H1 (cell line): ENCODE results near the gene RAB44. TPM values are rescaled to one million over a fixed set of nuclear protein-coding genes. Genes with fewer than 3 reads are reported as not detected.
A peak's percentile ranks its signal among the peaks of the same experiment; 100 is the strongest.

ENCODE experiments used
- CTCF ChIA-PET: fragments of 300-600 bp; sonication (Branson Sonifier 250); formaldehyde crosslinking; loops from one replicate; lab custom pipeline; 2021; ENCODE audit not compliant: partially characterized antibody; lab: Charles Lee
- POLR2A ChIA-PET: fragments of 300-600 bp; sonication (Branson Sonifier 250); formaldehyde crosslinking; loops from one replicate; lab custom pipeline; 2021; ENCODE audit warnings: inconsistent platforms; ENCODE audit not compliant: partially characterized antibody; lab: Charles Lee
- DNase-seq, 2 experiments: peaks; one replicate each; pipeline versions ENCODE4 v3.0.0 to v3.0.0-alpha.2; 2010 to 2022; ENCODE audit warnings: low spot score in 2 of 2, low read depth in 1 of 2, mixed read lengths in 1 of 2
- FAIRE-seq: peaks from 2 replicates; lab custom pipeline; 2011; peaks lifted over from hg19 to GRCh38; lab: Jason Lieb, UNC
- H2AFZ ChIP-seq: 2 replicates; pipeline ENCODE4 v1.8.1; 2012; ENCODE audit warnings: low read length, inconsistent platforms
- H2AK5ac ChIP-seq: 2 replicates; pipeline ENCODE4 v1.6.1; 2013; ENCODE audit warnings: low read depth, low read length
- H2BK120ac ChIP-seq: replicated peaks from 2 replicates; pipeline ENCODE3; 2013; ENCODE audit warnings: low read depth, low read length, inconsistent platforms
- H2BK12ac ChIP-seq: 2 replicates; pipeline ENCODE4 v1.6.1; 2013; ENCODE audit warnings: low read depth, low read length
- H2BK15ac ChIP-seq: 2 replicates; pipeline ENCODE4 v1.6.1; 2013; ENCODE audit warnings: low read length
- H2BK20ac ChIP-seq: 2 replicates; pipeline ENCODE4 v1.6.1; 2013; ENCODE audit warnings: low read length
- H2BK5ac ChIP-seq: 2 replicates; pipeline ENCODE4 v1.6.1; 2013; ENCODE audit warnings: low read depth, low read length
- H3K14ac ChIP-seq: 2 replicates; pipeline ENCODE4 v1.6.1; 2013; ENCODE audit warnings: inconsistent platforms; ENCODE audit not compliant: insufficient read length
- H3K18ac ChIP-seq: 2 replicates; pipeline ENCODE4 v1.6.1; 2013; ENCODE audit warnings: low read length; ENCODE audit errors: extremely low read depth
- H3K23ac ChIP-seq: 2 replicates; pipeline ENCODE4 v1.6.1; 2013; ENCODE audit warnings: inconsistent platforms; ENCODE audit not compliant: insufficient read length
- H3K23me2 ChIP-seq: 2 replicates; pipeline ENCODE4 v1.6.1; 2013; ENCODE audit warnings: low read depth, low read length
- H3K27ac ChIP-seq: 2 replicates; pipeline ENCODE4 v1.6.1; 2011; ENCODE audit warnings: low read depth, low read length, inconsistent platforms
- H3K27me3 ChIP-seq, 4 experiments: replicated peaks in 1 of 4; 1 replicate in 1 of 4; 2 replicates in 3 of 4; pipeline versions ENCODE4 v1.6.1 to v1.8.1; 2011 to 2013; ENCODE audit warnings: low read length in 3 of 4, mild to moderate bottlenecking in 3 of 4, inconsistent platforms in 2 of 4, mixed read lengths in 2 of 4, moderate library complexity in 1 of 4; ENCODE audit not compliant: control insufficient read depth in 3 of 4, insufficient read depth in 3 of 4; ENCODE audit errors: extremely low read depth in 1 of 4
- H3K36me3 ChIP-seq, 4 experiments: 2 replicates each; pipeline versions ENCODE4 v1.6.1 to v1.8.1; 2011 to 2013; ENCODE audit warnings: mild to moderate bottlenecking in 4 of 4, low read length in 3 of 4, moderate library complexity in 2 of 4, control low read depth in 1 of 4, inconsistent platforms in 1 of 4; ENCODE audit not compliant: insufficient read depth in 4 of 4, control insufficient read depth in 2 of 4
- H3K4ac ChIP-seq: replicated peaks from 2 replicates; pipeline ENCODE3; 2013; ENCODE audit warnings: low read length, low read depth, mixed read lengths, inconsistent platforms; ENCODE audit not compliant: insufficient read length
- H3K4me1 ChIP-seq, 4 experiments: replicated peaks in 1 of 4; 1 replicate in 1 of 4; 2 replicates in 3 of 4; pipeline versions ENCODE4 v1.6.1 to v1.8.1; 2011 to 2013; ENCODE audit warnings: low read length in 3 of 4, inconsistent platforms in 2 of 4, mixed read lengths in 1 of 4; ENCODE audit not compliant: insufficient read depth in 4 of 4, control insufficient read depth in 3 of 4
- H3K4me2 ChIP-seq, 2 experiments: 2 replicates each; pipeline versions ENCODE4 v1.6.1 to v1.8.1; 2011 to 2013; ENCODE audit warnings: low read depth in 2 of 2, low read length in 2 of 2, control low read depth in 1 of 2, inconsistent platforms in 1 of 2, mild to moderate bottlenecking in 1 of 2; ENCODE audit not compliant: insufficient read depth in 1 of 2
- H3K4me3 ChIP-seq, 4 experiments: fragments of 200-600, 300-600 bp in 1 of 4; sonication (generic), shearing (Covaris generic), sonication (Bioruptor Twin) in 1 of 4; 2 replicates each; pipeline versions ENCODE4 v1.5.1 to v1.8.1; 2011 to 2016; ENCODE audit warnings: low read length in 4 of 4, low read depth in 3 of 4, control low read depth in 2 of 4, inconsistent platforms in 2 of 4, mild to moderate bottlenecking in 2 of 4, mixed read lengths in 1 of 4, moderate library complexity in 1 of 4; ENCODE audit not compliant: insufficient read depth in 2 of 4; ENCODE audit errors: extremely low read depth in 1 of 4
- H3K56ac ChIP-seq: replicated peaks from 2 replicates; pipeline ENCODE3; 2013; ENCODE audit warnings: low read depth, mild to moderate bottlenecking, mixed read lengths, low read length, inconsistent platforms; ENCODE audit not compliant: insufficient read length
- H3K79me1 ChIP-seq: 2 replicates; pipeline ENCODE4 v1.6.1; 2013; ENCODE audit warnings: low read depth, low read length, control low read depth
- H3K79me2 ChIP-seq, 2 experiments: 2 replicates each; pipeline versions ENCODE4 v1.6.1 to v1.8.1; 2012 to 2013; ENCODE audit warnings: low read length in 2 of 2, mild to moderate bottlenecking in 2 of 2, inconsistent platforms in 1 of 2; ENCODE audit not compliant: insufficient read depth in 2 of 2, control insufficient read depth in 1 of 2
- H3K9ac ChIP-seq, 4 experiments: replicated peaks in 1 of 4; 1 replicate in 1 of 4; 2 replicates in 3 of 4; pipeline versions ENCODE4 v1.6.1 to v1.8.1; 2011 to 2013; ENCODE audit warnings: low read depth in 3 of 4, low read length in 3 of 4, control low read depth in 2 of 4, mild to moderate bottlenecking in 2 of 4, moderate library complexity in 2 of 4, inconsistent platforms in 1 of 4; ENCODE audit errors: extremely low read depth in 1 of 4
- H3K9me3 ChIP-seq, 2 experiments: 2 replicates each; pipeline versions ENCODE4 v1.6.1 to v1.8.1; 2012 to 2013; ENCODE audit warnings: mild to moderate bottlenecking in 2 of 2, moderate library complexity in 2 of 2, control low read depth in 1 of 2, inconsistent platforms in 1 of 2, low read depth in 1 of 2, low read length in 1 of 2, mixed read lengths in 1 of 2; ENCODE audit not compliant: insufficient read depth in 2 of 2
- H4K20me1 ChIP-seq, 2 experiments: replicated peaks in 1 of 2; 2 replicates each; pipeline versions ENCODE3 to v1.8.1; 2011 to 2013; ENCODE audit warnings: inconsistent platforms in 2 of 2, low read length in 2 of 2, mild to moderate bottlenecking in 1 of 2; ENCODE audit not compliant: insufficient read depth in 2 of 2, control insufficient read depth in 1 of 2
- H4K5ac ChIP-seq: 2 replicates; pipeline ENCODE4 v1.6.1; 2013; ENCODE audit warnings: low read length, low read depth, mixed read lengths, inconsistent platforms; ENCODE audit not compliant: insufficient read length
- H4K8ac ChIP-seq: 2 replicates; pipeline ENCODE4 v1.8.0; 2013; ENCODE audit warnings: mild to moderate bottlenecking, moderate library complexity, low read length, inconsistent platforms; ENCODE audit not compliant: insufficient read depth; ENCODE audit errors: extremely low read depth
- H4K91ac ChIP-seq: replicated peaks from 2 replicates; pipeline ENCODE3; 2013; ENCODE audit warnings: low read length, mixed read lengths, inconsistent platforms; ENCODE audit not compliant: insufficient read length
- ATF3 ChIP-seq: IDR thresholded peaks from 2 replicates; pipeline ENCODE4 v1.6.1; 2011; ENCODE audit warnings: low read depth, mild to moderate bottlenecking, low read length; ENCODE audit not compliant: insufficient read depth
- E2F6 ChIP-seq: IDR thresholded peaks from 2 replicates; pipeline ENCODE4 v1.6.1; 2012; ENCODE audit warnings: inconsistent platforms
- POLR2A ChIP-seq, 2 experiments: IDR thresholded peaks; 1 replicate in 1 of 2; 2 replicates in 1 of 2; pipeline ENCODE4 v1.6.1; 2011; ENCODE audit warnings: low read depth in 2 of 2, low read length in 2 of 2, mild to moderate bottlenecking in 2 of 2; ENCODE audit errors: control extremely low read depth in 1 of 2
- RBBP5 ChIP-seq: IDR thresholded peaks from 2 replicates; pipeline ENCODE4 v1.7.1; 2012; ENCODE audit warnings: low read depth, mild to moderate bottlenecking, inconsistent platforms, low read length, moderate library complexity, borderline replicate concordance
- RNF2 ChIP-seq: fragments of 200-900, 300-1000 bp; sonication (generic); IDR thresholded peaks from 2 replicates; pipeline ENCODE4 v1.7.1; 2016; ENCODE audit warnings: borderline replicate concordance, low read depth, mild to moderate bottlenecking, antibody characterized with exemption, low read length; ENCODE audit not compliant: poor library complexity, severe bottlenecking; ENCODE audit errors: missing control alignments
- WGBS, 2 experiments: shearing (Covaris generic) in 1 of 2; methylation state at CpG; one replicate each; pipeline versions ENCODE4 v1.1.6 to v1.1.7; 2013 to 2015; ENCODE audit warnings: low lambda C conversion rate in 2 of 2, mixed read lengths in 2 of 2, inconsistent platforms in 1 of 2, low coverage in 1 of 2, missing lambda C conversion rate in 1 of 2; ENCODE audit not compliant: insufficient replicate concordance in 2 of 2, insufficient coverage in 1 of 2, insufficient read length in 1 of 2; ENCODE audit errors: extremely low coverage in 1 of 2, missing lambda C conversion rate in 1 of 2; 5-methylcytosine and 5-hydroxymethylcytosine counted together
- polyA plus RNA-seq, 7 experiments: library from polyadenylated mRNA; depleted of rRNA in 3 of 7; stranded (reverse) in 5 of 7; unstranded in 2 of 7; fragments of >200 nt in 5 of 7; fragments of 200-250 nt in 2 of 7; gene quantifications; 1 replicate in 5 of 7; 2 replicates in 1 of 7; 4 replicates in 1 of 7; pipeline versions ENCODE4 v1.2.1 to v1.2.3, GENCODE V29; 2011 to 2013; ENCODE audit warnings: missing spikeins in 2 of 7, mixed read lengths in 2 of 7
- total RNA-seq: library from RNA; stranded (reverse); fragmentation: NEBNext Ultra II Directional; extraction: Animal tissue kit (Norgen Biotek cat#: 25700); gene quantifications from 2 replicates; pipeline ENCODE4 v1.2.1, GENCODE V29; 2021

The RAB44 gene
- total and polyA plus RNA-seq, 2 of the 8 experiments (the other 6 are each of a cell fraction or from before 2014, with no cell fraction given), result 0.02 TPM; not detected in 1

- H3K4me2 ChIP-seq, result no peak overlapping the region
- H3K18ac ChIP-seq, result no peak overlapping the region; the same call in 1 of the 2 replicates
- CTCF ChIA-PET, result interaction anchor here (1.5 kb wide), 1 partner anchor 50 kb away, joined by 3 read pairs; no protein-coding TSS in a partner anchor
- no peak overlapping the region for H3K27ac ChIP-seq
- H3K23me2 ChIP-seq, result peaks cover 16% of the 10 kb centered on the region; the same call in 1 of the 2 replicates
- H3K14ac ChIP-seq, result no peak overlapping the region
- no peaks in the 10 kb centered on the region for H3K9me3 ChIP-seq
- POLR2A ChIA-PET, result interaction anchor here (1.0 to 10.6 kb wide), 2 partner anchors 9 to 15 kb away, joined by 3 to 109 read pairs; no protein-coding TSS in a partner anchor
- H3K56ac ChIP-seq, result no peak overlapping the region
- H2BK12ac ChIP-seq, result peak overlapping the region; percentile 70; the same call in 1 of the 2 replicates
- H4K20me1 ChIP-seq, result peaks cover 4 to 12% of the 10 kb centered on the region in 2 experiments
- WGBS, 2 experiments, result 93% methylated on average over 7 of the region's 7 CpGs; no CpG with 5 or more reads in 1 of the 2 experiments
- H2BK120ac ChIP-seq, result no peak overlapping the region
- H3K9ac ChIP-seq, result no peak overlapping the region
- peaks cover 5 to 30% (median 14%) of the 10 kb centered on the region in 4 experiments for H3K4me1 ChIP-seq
- H3K23ac ChIP-seq, result no peak overlapping the region
- no peak overlapping the region for H4K91ac ChIP-seq
- peak overlapping the region; percentile 4; the same call in 1 of the 2 replicates for H2AK5ac ChIP-seq
- peaks cover 0 to 6% of the 10 kb centered on the region in 2 experiments; a peak in 1 of 4 replicates for H3K79me2 ChIP-seq
- H2AFZ ChIP-seq, result no peak overlapping the region
- TF ChIP-seq RBBP5, result no peak
- no peak for TF ChIP-seq POLR2A (IDR thresholded peaks at IDR 0.05; ENCODE audit: control extremely low read depth in 1 of 2, low read depth in 2 of 2, low read length in 2 of 2)
- no peak for TF ChIP-seq RNF2
- TF ChIP-seq ATF3, result no peak
- no peak for TF ChIP-seq E2F6
- no peak overlapping the region for H4K8ac ChIP-seq
- DNase-seq (no peak), FAIRE-seq (no peak)
- peak overlapping the region; percentile 92; the same call in 1 of the 2 replicates for H2BK20ac ChIP-seq
- no peaks in the 10 kb centered on the region for H3K36me3 ChIP-seq
- peaks cover 5 to 17% (median 13%) of the 10 kb centered on the region in 4 experiments for H3K27me3 ChIP-seq
- no peak overlapping the region for H4K5ac ChIP-seq
- no peak overlapping the region for H3K4me3 ChIP-seq
- no peak overlapping the region for H2BK5ac ChIP-seq
- no peak overlapping the region for H3K4ac ChIP-seq
- H2BK15ac ChIP-seq, result no peak overlapping the region
- 0 out of 2 replicates have a peak, but pooled peaks cover 3% of the 10 kb centered on the region for H3K79me1 ChIP-seq
Observed at GRCh38 chr6:36674942-36675341, 22.7 kb upstream of the RAB44 start.
